Ovary (tissue), 9 donors: ENCODE measurements around the gene ADAMTS20. TPM values are rescaled to one million over a fixed set of nuclear protein-coding genes. Genes with fewer than 3 reads are reported as not detected.

Experiments
- DNase-seq, 5 donors: peaks; one replicate each; pipeline ENCODE4 v3.0.0-alpha.2; 2019 to 2020
- H3K27ac ChIP-seq, 2 donors: fragments of 200-600 bp; one replicate each; pipeline versions ENCODE4 v1.5.1 to v1.8.0; 2019 to 2022
- H3K27me3 ChIP-seq: fragments of 200-600 bp; one replicate; pipeline ENCODE4 v1.8.0; 2022
- H3K36me3 ChIP-seq: fragments of 200-600 bp; sonication (generic); one replicate; pipeline ENCODE4 v1.5.1; 2019
- H3K4me1 ChIP-seq: one replicate; pipeline ENCODE4 v1.8.1; 2013; ENCODE audit warnings: mild to moderate bottlenecking, moderate library complexity; ENCODE audit not compliant: insufficient read depth
- H3K4me3 ChIP-seq: fragments of 200-600 bp; sonication (generic); one replicate; pipeline ENCODE4 v1.5.1; 2017
- H3K9me3 ChIP-seq, 2 donors: fragments of 200-600 bp in 1 of 2; sonication (generic) in 1 of 2; one replicate each; pipeline versions ENCODE4 v1.5.1 to v1.8.1; 2013 to 2019; ENCODE audit warnings: mild to moderate bottlenecking in 1 of 2, moderate library complexity in 1 of 2
- CTCF ChIP-seq, 3 donors: fragments of 450-650 bp in 2 of 3; fragments of 200-600 bp in 1 of 3; IDR thresholded peaks; one replicate each; pipeline versions ENCODE4 v1.5.1 to v1.8.0; 2016 to 2022; ENCODE audit warnings: antibody characterized with exemption in 3 of 3, mild to moderate bottlenecking in 1 of 3
- EP300 ChIP-seq: sonication (generic); formaldehyde crosslinking; IDR thresholded peaks from one replicate; pipeline ENCODE4 v1.6.1; 2017; ENCODE audit warnings: antibody characterized with exemption
- POLR2A ChIP-seq: fragments of 450-650 bp; IDR thresholded peaks from one replicate; pipeline ENCODE4 v1.6.1; 2017; ENCODE audit warnings: antibody characterized with exemption, mild to moderate bottlenecking, moderate library complexity
- WGBS, 3 donors: extraction: QIAGEN DNeasy Blood & Tissue Kit in 1 of 3; methylation state at CpG; one replicate each; pipeline versions ENCODE4 v1.1.5 to v1.1.7; 2013 to 2017; 5-methylcytosine and 5-hydroxymethylcytosine counted together
- intact Hi-C, 4 donors: fragments of 100-400 bp; cut with DNase I; formaldehyde crosslinking; loops; one replicate each; pipeline versions ENCODE4 v1.11.0 to v1.15.1; 2022 to 2023
- polyA plus RNA-seq, 2 donors: library from polyadenylated mRNA; stranded (reverse); fragments of 200-250 nt in 1 of 2; fragments of 350-450 nt in 1 of 2; fragmentation: Illumina TruSeq in 1 of 2; extraction: RNeasy Lipid Tissue Mini Kit (QIAGEN cat#74804) in 1 of 2; gene quantifications; one replicate each; pipeline ENCODE4 v1.2.3, GENCODE V29; 2013 to 2014
- total RNA-seq, 7 donors: library from RNA; depleted of rRNA in 2 of 7; stranded (reverse); fragments of >200 nt in 2 of 7; fragmentation: NEBNext Ultra II Directional in 3 of 7; extraction: Animal tissue kit (Norgen Biotek cat#: 25700) in 3 of 7; gene quantifications; one replicate each; pipeline versions ENCODE4 v1.1.0 to v1.2.4, GENCODE V29; 2016 to 2023
- donor health status: DM: no; HTN: no; CAD: no; lungs with moderate emphysema.
- donor health status: DM: no; HTN: no; CAD: no.
- donor health status: Bipolar disorder and iron deficiency.
- donor health status: DM: yes; HTN: yes; CAD: no.
- donor health status: DM: no; HTN: no; CAD: no.
- donor health status: DM: yes; HTN: yes; CAD: no.

Gene ADAMTS20
- total and polyA plus RNA-seq, 9 donors: 0.23 TPM; not detected in 8

DNA sequence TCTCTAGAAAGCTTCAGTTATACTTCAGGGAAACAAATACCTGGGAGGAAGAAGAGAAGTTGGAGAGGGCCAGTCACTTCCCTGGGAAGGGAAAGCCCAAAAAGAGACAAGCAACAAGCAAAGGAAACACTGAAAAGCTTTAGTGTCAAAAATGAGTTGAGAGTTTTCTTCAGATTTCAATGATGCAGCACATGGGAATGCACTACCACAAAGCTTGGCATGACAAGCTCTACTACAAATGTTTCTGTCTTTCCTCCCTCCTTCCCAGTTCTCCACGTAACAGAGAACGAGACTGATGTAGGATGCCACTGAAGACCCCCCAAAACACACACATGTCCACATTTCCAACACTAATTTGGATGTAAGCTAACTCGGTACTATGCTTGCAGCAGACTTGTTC lies 26.8 kb upstream of the ADAMTS20 start:
- H3K4me3 ChIP-seq: no peak overlapping the region
- no peak for DNase-seq
- intact Hi-C loops: no loop called here
- H3K27me3 ChIP-seq: no peaks in the 10 kb centered on the region
- no peak overlapping the region for H3K27ac ChIP-seq
- TF ChIP-seq CTCF (IDR thresholded peaks at IDR 0.05) (no peak), EP300 (no peak), POLR2A (no peak)
- H3K36me3 ChIP-seq: no peaks in the 10 kb centered on the region
- WGBS, 3 donors: 2 to 11% (median 11%) methylated on average over 3 of the region's 3 CpGs
- no peaks in the 10 kb centered on the region for H3K9me3 ChIP-seq
- H3K4me1 ChIP-seq: no peaks in the 10 kb centered on the region

- H3K4me1 ChIP-seq: no peaks in the 10 kb centered on the region
- intact Hi-C loops: no loop called here
- H3K9me3 ChIP-seq: no peaks in the 10 kb centered on the region
- H3K4me3 ChIP-seq: no peak overlapping the region
- DNase-seq: no peak
- no peak overlapping the region for H3K27ac ChIP-seq
- TF ChIP-seq CTCF (IDR thresholded peaks at IDR 0.05): no peak
- TF ChIP-seq POLR2A: no peak
- TF ChIP-seq EP300: no peak
- no peaks in the 10 kb centered on the region for H3K36me3 ChIP-seq
- no peaks in the 10 kb centered on the region for H3K27me3 ChIP-seq
- WGBS, 3 donors: 2 to 12% (median 4%) methylated on average over 3 of the region's 3 CpGs
Measured at GRCh38 chr12:43577381-43577780, 25.4 kb upstream of the ADAMTS20 start.

GRCh38 chr12:43576162-43576561 lies 24.2 kb upstream of the ADAMTS20 start:
- no peaks in the 10 kb centered on the region for H3K9me3 ChIP-seq
- H3K36me3 ChIP-seq: no peaks in the 10 kb centered on the region
- H3K27me3 ChIP-seq: no peaks in the 10 kb centered on the region
- no peaks in the 10 kb centered on the region for H3K4me1 ChIP-seq
- TF ChIP-seq EP300 (no peak), CTCF (IDR thresholded peaks at IDR 0.05) (no peak), POLR2A (no peak)
- H3K4me3 ChIP-seq: no peak overlapping the region
- DNase-seq: no peak
- H3K27ac ChIP-seq: no peak overlapping the region
- WGBS, 3 donors: 85 to 89% (median 86%) methylated on average over 2 of the region's 2 CpGs
- intact Hi-C loops: no loop called here

- H3K4me1 ChIP-seq: no peaks in the 10 kb centered on the region
- no peak for DNase-seq
- H3K4me3 ChIP-seq: no peak overlapping the region
- no peaks in the 10 kb centered on the region for H3K9me3 ChIP-seq
- no peaks in the 10 kb centered on the region for H3K36me3 ChIP-seq
- intact Hi-C loops: no loop called here
- TF ChIP-seq CTCF (IDR thresholded peaks at IDR 0.05) (no peak), POLR2A (no peak), EP300 (no peak)
- H3K27ac ChIP-seq: no peak overlapping the region
- H3K27me3 ChIP-seq: no peaks in the 10 kb centered on the region
- WGBS, 3 donors: 46 to 68% (median 52%) methylated on average over 26 to 27 of the region's 27 CpGs
Measured at GRCh38 chr12:43571885-43572284, 19.9 kb upstream of the ADAMTS20 start.

- Histone ChIP-seq H3K4me3 (no peak overlapping the region), H3K9me3 (no peaks in the 10 kb centered on the region), H3K27me3 (no peaks in the 10 kb centered on the region), H3K36me3 (no peaks in the 10 kb centered on the region), H3K4me1 (peaks cover 4% of the 10 kb centered on the region), H3K27ac (no peak overlapping the region)
- TF ChIP-seq POLR2A: no peak
- TF ChIP-seq CTCF (IDR thresholded peaks at IDR 0.05): no peak
- TF ChIP-seq EP300: no peak
- no peak for DNase-seq
- intact Hi-C loops: no loop called here
Measured at GRCh38 chr12:43556057-43556456, 4.1 kb upstream of the ADAMTS20 start.
